DOHH2 (cell line): ENCODE measurements around the gene CES3.

ENCODE experiments used
- CTCF ChIP-seq: fragments of 200-600 bp; sonication (generic); IDR thresholded peaks from one replicate; pipeline ENCODE4 v1.5.1; 2014; ENCODE audit warnings: antibody characterized with exemption, mild to moderate bottlenecking, low read depth, low read length; ENCODE audit not compliant: poor library complexity, severe bottlenecking
- EZH2phosphoT487 ChIP-seq: fragments of 200-600 bp; sonication (generic); IDR thresholded peaks from 2 replicates; pipeline ENCODE4 v1.6.1; 2017; ENCODE audit warnings: borderline replicate concordance, mild to moderate bottlenecking, antibody characterized with exemption, low read length, moderate library complexity, mixed read lengths

- TF ChIP-seq CTCF (no peak), EZH2phosphoT487 (no peak)
These were observed 40.0 kb upstream of the CES3 start for GRCh38 chr16:66920924-66921680.
